AG10803 (cell line): ENCODE results near the gene KRTAP29-1.

Source experiments
- DNase-seq: peaks from one replicate; pipeline ENCODE4 v3.0.0; 2010; ENCODE audit warnings: low read depth
- H3K4me3 ChIP-seq: 2 replicates; pipeline ENCODE4 v1.5.1; 2011; ENCODE audit warnings: mild to moderate bottlenecking, low read length, control low read depth
- TF ChIP-seq, protein P1 (sequence below): conservative IDR thresholded peaks from 2 replicates; pipeline ENCODE4 v1.5.1; 2011; ENCODE audit warnings: mild to moderate bottlenecking, low read length, control low read depth, inconsistent platforms

The KRTAP29-1 gene

DNA sequence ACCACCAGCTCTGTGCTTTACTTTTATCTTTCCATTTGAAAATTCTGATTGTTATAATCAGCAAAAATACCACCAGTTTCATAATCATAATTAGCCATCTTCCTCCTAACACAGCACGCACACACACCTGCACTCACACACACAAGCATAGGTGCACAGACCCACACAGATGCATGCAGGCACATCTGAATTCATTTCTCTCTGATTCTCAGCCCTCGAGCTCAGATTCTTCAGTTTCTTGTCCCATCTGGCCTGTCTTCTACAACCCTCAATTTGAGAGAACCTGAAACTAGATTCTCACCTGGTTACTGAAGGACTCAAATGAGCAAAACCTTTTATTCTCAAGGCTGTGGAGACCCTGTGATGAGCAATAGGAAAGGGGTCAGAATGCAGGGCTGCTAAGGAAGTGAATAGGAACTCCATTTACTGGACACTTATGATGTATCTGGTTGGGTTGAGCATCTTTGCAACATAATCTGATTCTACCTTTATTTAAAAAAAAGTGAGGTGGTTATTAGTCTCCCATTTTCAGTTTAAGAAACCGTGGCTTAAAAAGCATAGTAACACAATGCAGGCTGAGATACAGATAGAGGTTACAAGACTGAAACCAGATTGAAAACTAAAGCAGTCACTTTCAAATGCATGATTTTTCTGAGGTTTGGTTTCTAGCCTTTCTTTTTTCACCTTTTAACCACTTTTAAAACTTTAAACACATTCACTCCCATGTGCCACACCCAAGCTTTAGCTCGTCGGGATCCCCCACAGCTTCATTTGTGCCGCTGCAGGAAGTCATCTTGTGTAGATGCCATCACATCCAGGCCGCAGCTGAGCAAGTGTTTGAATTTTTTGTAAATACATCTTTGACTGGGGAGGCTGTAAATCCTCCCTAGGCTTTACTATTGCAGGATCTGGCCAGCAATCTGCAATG is 38.5 kb upstream of the KRTAP29-1 start:
- H3K4me3 ChIP-seq: no peak overlapping the region
- TF ChIP-seq, protein P1, sequence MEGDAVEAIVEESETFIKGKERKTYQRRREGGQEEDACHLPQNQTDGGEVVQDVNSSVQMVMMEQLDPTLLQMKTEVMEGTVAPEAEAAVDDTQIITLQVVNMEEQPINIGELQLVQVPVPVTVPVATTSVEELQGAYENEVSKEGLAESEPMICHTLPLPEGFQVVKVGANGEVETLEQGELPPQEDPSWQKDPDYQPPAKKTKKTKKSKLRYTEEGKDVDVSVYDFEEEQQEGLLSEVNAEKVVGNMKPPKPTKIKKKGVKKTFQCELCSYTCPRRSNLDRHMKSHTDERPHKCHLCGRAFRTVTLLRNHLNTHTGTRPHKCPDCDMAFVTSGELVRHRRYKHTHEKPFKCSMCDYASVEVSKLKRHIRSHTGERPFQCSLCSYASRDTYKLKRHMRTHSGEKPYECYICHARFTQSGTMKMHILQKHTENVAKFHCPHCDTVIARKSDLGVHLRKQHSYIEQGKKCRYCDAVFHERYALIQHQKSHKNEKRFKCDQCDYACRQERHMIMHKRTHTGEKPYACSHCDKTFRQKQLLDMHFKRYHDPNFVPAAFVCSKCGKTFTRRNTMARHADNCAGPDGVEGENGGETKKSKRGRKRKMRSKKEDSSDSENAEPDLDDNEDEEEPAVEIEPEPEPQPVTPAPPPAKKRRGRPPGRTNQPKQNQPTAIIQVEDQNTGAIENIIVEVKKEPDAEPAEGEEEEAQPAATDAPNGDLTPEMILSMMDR: no peak
- no peak for DNase-seq

DNA sequence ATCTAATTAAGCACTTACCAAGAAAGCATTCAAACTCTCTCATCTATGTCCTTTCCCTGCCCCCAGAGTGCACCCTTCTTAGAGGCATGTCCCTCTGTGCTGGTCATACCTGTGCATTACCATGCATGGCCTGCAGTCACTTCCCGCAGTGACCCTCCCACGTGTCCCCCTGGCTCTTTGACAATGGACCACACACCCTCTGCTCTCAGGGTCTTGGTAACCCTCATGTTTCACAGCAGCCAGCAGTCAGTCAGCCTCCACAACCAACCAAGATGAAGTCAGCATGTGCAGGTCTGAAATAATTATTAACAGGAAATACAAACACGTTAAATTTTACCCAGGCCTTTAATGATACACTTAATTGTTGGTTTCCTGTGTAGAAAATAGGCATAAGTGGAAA is 37.8 kb upstream of the KRTAP29-1 start:
- TF ChIP-seq, protein P1: no peak
- no peak for DNase-seq
- no peak overlapping the region for H3K4me3 ChIP-seq

DNA sequence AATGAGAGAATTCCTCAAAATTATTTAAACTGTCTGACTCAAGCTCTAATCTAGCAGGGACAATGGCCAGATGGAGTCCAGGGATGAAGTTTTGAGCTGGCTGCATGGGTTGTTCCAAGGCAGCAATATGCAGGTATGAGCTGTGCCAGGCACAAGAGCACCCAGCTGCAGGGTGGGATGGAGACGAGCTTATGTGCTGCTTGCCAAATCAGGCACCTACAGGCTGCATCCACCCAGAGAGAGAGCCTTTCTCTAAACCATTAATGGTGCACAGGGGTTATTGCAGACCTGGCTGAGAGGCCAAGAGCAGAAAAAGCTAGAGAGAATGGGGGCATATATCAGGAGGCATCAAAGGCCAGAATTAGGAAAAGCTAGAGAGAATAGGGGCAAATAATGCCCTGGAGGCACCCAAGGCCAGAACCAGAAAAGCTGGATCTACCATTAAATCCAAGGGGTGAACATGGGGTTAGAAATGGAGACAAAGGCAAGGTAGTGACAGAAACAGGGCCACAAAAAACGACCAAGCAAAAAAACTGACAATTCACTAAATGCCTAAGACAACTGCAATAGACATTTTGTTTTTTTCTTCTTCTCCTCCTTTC is 37.0 kb upstream of the KRTAP29-1 start:
- no peak overlapping the region for H3K4me3 ChIP-seq
- TF ChIP-seq, protein P1: no peak
- no peak for DNase-seq

DNA sequence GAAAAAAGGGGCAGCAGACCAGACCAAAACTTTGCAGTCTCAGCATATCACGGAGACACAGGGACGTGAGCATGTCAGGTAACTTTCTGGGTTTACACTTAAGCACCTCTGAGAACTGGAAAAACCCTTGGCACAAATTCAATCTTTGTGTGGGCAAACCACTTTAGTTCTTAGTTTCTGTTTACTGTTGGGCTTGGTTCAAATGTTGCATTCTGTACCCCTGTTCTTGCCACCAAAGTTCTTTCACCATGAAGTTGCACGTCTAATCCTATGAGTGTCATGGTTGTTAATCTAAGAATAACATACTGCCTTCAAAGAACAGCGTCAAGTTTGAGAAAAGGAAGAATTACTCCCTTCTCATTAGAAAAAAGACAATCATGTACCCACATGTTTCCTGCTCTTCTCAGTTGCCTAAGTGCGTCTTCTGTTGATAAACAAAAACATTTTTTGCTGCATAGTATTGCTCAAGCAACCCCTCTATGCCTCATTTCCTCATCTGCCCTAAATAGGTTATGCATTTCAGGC is 36.4 kb upstream of the KRTAP29-1 start:
- TF ChIP-seq, protein P1: no peak
- peak; percentile 72 for DNase-seq
- no peak overlapping the region for H3K4me3 ChIP-seq

DNA sequence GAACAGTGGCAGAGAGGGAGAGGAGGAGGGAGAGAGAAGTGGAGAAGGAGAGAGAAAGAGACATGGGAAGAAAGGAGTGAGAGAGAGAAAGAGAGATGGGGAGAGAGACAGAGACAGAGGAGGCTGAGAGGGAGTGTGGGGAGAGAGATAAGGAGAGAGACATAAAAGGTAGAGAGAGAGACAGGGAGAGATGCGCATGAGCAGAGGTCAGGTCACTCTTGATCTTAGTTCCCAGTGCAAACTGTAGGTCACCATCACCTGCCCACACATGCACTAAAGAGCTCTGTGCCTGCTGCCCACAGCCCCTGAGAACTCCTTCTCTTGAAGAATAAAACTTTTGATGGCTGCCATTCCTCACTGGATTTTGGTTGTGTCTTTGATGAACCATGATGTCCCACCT is 33.1 kb upstream of the KRTAP29-1 start:
- H3K4me3 ChIP-seq: no peak overlapping the region
- no peak for DNase-seq
- TF ChIP-seq, protein P1: no peak

DNA sequence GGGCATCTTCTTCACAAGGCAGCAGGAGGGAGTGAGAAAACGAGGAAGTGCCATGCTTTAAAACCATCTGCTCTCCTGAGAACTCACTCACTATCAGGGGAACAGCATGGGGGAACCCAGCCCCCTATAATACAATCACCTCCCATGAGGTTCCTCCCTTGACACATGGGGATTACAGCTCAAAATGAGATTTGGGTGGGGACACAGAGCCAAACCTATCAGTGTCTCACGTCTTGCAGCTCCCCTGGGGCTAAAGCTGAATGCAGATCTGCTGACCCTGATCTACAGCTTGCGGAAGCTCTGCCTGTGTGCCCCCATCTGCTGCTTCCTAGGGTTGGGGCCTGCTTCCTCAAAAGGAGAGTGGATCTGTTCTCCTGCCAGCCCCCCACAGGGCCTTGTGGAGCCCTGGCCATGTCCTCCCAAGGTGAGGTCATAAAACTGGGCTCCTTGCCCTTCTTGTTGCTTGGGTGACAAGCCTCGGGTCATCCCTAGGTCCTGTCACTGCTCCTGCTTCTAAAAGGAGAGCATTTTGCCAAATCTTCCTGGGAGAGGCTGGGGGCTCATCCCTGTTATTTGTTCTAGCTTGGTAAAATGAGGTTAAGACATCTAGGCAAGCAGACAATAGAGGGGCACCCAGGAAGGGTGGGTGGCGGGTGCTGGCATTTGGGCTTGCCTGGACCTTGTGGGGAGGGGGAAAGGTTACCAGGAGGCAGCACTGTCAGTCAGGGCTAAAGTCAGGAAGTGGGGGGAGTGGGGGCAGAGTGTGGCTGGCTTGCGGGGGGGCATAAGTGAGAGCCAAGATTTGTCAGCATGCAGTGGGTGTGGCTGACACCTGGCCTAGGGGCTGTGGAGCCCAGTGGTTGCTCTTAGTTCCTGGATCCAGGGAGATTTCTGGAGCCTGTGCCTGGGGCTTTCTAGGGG is 32.0 kb upstream of the KRTAP29-1 start:
- TF ChIP-seq, protein P1: no peak
- H3K4me3 ChIP-seq: no peak overlapping the region
- no peak for DNase-seq
